HepG2 (cell line): ENCODE results near the gene PLEKHG4. TPM values are rescaled to one million over a fixed set of nuclear protein-coding genes. Genes with fewer than 3 reads are reported as not detected.

ENCODE experiments used
- CHCHD3 ChIP-seq: sonication (generic); formaldehyde crosslinking; IDR thresholded peaks from 2 replicates; pipeline ENCODE4 v1.8.0; 2022; ENCODE audit warnings: mild to moderate bottlenecking, missing genetic modification reagents, moderate library complexity
- DMAP1 ChIP-seq: IDR thresholded peaks from 2 replicates; pipeline ENCODE4 v1.6.1; 2016
- ERF ChIP-seq: IDR thresholded peaks from 2 replicates; pipeline ENCODE4 v1.6.1; 2018; ENCODE audit warnings: missing biosample characterization, missing genetic modification reagents
- ETV5 ChIP-seq: IDR thresholded peaks from 2 replicates; pipeline ENCODE4 v1.6.1; 2018; ENCODE audit warnings: missing biosample characterization, missing genetic modification reagents, inconsistent platforms, borderline replicate concordance
- FIP1L1 ChIP-seq: fragments of 200-400 bp; formaldehyde crosslinking; IDR thresholded peaks from 2 replicates; pipeline ENCODE4 v1.6.1; 2018; ENCODE audit warnings: low read depth, mild to moderate bottlenecking, low read length, moderate library complexity, borderline replicate concordance; ENCODE audit not compliant: insufficient read depth
- KMT2A ChIP-seq: sonication (generic); formaldehyde crosslinking; IDR thresholded peaks from 2 replicates; pipeline ENCODE4 v1.4.0; 2020; ENCODE audit warnings: missing genetic modification reagents
- ZFP62 ChIP-seq: sonication (generic); formaldehyde crosslinking; IDR thresholded peaks from 2 replicates; pipeline ENCODE4 v1.4.0; 2020; ENCODE audit warnings: missing genetic modification reagents
- ZNF296 ChIP-seq: sonication (generic); formaldehyde crosslinking; conservative IDR thresholded peaks from 2 replicates; pipeline ENCODE4 v1.5.0; 2020; ENCODE audit warnings: mild to moderate bottlenecking, missing genetic modification reagents
- ZNF329 ChIP-seq: sonication (generic); formaldehyde crosslinking; IDR thresholded peaks from 2 replicates; pipeline ENCODE4 v1.9.0; 2021; ENCODE audit warnings: low read depth, mild to moderate bottlenecking, missing genetic modification reagents
- polyA plus RNA-seq, 8 experiments: library from polyadenylated mRNA; depleted of rRNA in 3 of 8; stranded (reverse) in 7 of 8; unstranded in 1 of 8; fragments of >200 nt; fragmentation: Illumina TruSeq in 4 of 8; extraction: Trizol in 4 of 8; gene quantifications; 2 replicates each; pipeline versions ENCODE4 v1.2.1 to v1.2.3, GENCODE V29; 2011 to 2016; ENCODE audit warnings: low read depth in 4 of 8, missing spikeins in 1 of 8, mixed read lengths in 1 of 8; ENCODE audit not compliant: insufficient read depth in 1 of 8
- total RNA-seq, 5 experiments: library from RNA; depleted of rRNA; stranded (reverse); fragments of >200 nt; fragmentation: Illumina TruSeq; extraction: Trizol; gene quantifications; 2 replicates each; pipeline ENCODE4 v1.2.3, GENCODE V29; 2016; ENCODE audit warnings: low read depth in 1 of 5
- TF ChIP-seq, protein P1 (sequence below): sonication (generic); formaldehyde crosslinking; IDR thresholded peaks from 2 replicates; pipeline ENCODE4 v1.8.0; 2022; ENCODE audit warnings: missing genetic modification reagents, mild to moderate bottlenecking, inconsistent platforms, borderline replicate concordance
- TF ChIP-seq, protein P2 (sequence below): sonication (generic); formaldehyde crosslinking; IDR thresholded peaks from 2 replicates; pipeline ENCODE4 v1.4.0; 2020; ENCODE audit warnings: mild to moderate bottlenecking, missing genetic modification reagents
- TF ChIP-seq, protein P3 (sequence below): sonication (generic); formaldehyde crosslinking; IDR thresholded peaks from 2 replicates; pipeline ENCODE4 v1.5.0; 2020; ENCODE audit warnings: missing genetic modification reagents, mild to moderate bottlenecking, borderline replicate concordance
- TF ChIP-seq, protein P4 (sequence below): sonication (generic); formaldehyde crosslinking; conservative IDR thresholded peaks from 2 replicates; pipeline ENCODE4 v1.4.0; 2020; ENCODE audit warnings: missing genetic modification reagents
- TF ChIP-seq, protein P5 (sequence below): sonication (generic); formaldehyde crosslinking; IDR thresholded peaks from 2 replicates; pipeline ENCODE4 v1.9.0; 2022; ENCODE audit warnings: missing genetic modification reagents, mild to moderate bottlenecking, borderline replicate concordance

The PLEKHG4 gene
- total and polyA plus RNA-seq, 2 of the 13 experiments (the other 11 are each of a cell fraction or from before 2014, with no cell fraction given), result 7.1 to 13.6 TPM

DNA sequence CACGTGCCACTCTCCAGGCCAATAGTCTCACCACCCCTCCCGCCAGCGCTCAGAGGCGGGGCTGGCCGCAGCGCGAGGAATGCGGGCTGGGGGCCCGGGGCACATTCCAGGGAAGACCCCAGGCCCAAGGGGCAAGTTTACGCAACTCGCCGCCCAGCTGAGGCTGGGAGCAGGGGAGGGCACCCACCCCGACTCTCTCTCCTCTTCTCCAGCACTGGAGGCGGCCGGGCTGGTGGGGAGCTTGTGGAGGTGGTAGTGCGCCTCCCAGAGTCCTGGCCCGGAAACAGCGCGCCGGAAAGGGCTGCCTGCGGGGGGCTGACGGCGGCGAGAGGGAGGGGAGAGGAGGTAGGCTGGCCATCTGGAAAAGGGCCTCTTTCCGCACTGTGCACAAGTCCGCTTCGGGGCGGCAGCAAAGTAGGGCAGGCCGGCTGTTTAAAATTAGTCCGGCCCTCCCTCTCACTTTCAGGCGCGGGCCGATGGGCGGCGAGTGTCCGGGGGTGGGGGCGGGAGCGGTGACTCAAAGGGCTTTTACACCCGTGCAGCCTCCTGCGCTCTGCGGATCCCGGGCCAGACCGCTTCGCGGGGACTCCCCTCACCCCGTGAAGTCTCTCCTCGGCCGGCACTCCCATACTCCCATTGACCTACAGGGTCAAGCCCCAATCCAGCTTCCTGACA, 33.1 kb upstream of the PLEKHG4 start (continued):
- TF ChIP-seq ZNF329 (CRISPR knock-in tag), result 0 out of 2 replicates have a peak, but pooled peaks have one; percentile 2
- TF ChIP-seq ERF (CRISPR knock-in tag), result peak; percentile 94
- peak; percentile 36; the same call in 1 of the 2 replicates for TF ChIP-seq ZNF296 (CRISPR knock-in tag)
- TF ChIP-seq, protein P1, sequence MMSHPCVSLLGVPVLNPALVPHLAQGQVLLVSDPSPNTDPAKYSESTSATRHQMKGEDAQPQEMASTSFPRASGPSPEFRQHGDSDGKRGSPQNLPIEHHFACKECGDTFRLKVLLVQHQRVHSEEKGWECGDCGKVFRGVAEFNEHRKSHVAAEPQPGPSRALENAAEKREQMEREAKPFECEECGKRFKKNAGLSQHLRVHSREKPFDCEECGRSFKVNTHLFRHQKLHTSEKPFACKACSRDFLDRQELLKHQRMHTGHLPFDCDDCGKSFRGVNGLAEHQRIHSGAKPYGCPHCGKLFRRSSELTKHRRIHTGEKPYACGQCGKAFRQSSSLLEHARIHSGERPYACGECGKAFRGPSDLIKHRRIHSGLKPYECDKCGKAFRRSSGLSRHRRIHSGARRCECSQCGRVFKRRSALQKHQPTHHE (CRISPR knock-in tag), result peak; percentile 84; the same call in 1 of the 2 replicates
- no peak; the same call in 1 of the 2 replicates for TF ChIP-seq KMT2A
- TF ChIP-seq DMAP1, result peak; percentile 96
- TF ChIP-seq, protein P2, sequence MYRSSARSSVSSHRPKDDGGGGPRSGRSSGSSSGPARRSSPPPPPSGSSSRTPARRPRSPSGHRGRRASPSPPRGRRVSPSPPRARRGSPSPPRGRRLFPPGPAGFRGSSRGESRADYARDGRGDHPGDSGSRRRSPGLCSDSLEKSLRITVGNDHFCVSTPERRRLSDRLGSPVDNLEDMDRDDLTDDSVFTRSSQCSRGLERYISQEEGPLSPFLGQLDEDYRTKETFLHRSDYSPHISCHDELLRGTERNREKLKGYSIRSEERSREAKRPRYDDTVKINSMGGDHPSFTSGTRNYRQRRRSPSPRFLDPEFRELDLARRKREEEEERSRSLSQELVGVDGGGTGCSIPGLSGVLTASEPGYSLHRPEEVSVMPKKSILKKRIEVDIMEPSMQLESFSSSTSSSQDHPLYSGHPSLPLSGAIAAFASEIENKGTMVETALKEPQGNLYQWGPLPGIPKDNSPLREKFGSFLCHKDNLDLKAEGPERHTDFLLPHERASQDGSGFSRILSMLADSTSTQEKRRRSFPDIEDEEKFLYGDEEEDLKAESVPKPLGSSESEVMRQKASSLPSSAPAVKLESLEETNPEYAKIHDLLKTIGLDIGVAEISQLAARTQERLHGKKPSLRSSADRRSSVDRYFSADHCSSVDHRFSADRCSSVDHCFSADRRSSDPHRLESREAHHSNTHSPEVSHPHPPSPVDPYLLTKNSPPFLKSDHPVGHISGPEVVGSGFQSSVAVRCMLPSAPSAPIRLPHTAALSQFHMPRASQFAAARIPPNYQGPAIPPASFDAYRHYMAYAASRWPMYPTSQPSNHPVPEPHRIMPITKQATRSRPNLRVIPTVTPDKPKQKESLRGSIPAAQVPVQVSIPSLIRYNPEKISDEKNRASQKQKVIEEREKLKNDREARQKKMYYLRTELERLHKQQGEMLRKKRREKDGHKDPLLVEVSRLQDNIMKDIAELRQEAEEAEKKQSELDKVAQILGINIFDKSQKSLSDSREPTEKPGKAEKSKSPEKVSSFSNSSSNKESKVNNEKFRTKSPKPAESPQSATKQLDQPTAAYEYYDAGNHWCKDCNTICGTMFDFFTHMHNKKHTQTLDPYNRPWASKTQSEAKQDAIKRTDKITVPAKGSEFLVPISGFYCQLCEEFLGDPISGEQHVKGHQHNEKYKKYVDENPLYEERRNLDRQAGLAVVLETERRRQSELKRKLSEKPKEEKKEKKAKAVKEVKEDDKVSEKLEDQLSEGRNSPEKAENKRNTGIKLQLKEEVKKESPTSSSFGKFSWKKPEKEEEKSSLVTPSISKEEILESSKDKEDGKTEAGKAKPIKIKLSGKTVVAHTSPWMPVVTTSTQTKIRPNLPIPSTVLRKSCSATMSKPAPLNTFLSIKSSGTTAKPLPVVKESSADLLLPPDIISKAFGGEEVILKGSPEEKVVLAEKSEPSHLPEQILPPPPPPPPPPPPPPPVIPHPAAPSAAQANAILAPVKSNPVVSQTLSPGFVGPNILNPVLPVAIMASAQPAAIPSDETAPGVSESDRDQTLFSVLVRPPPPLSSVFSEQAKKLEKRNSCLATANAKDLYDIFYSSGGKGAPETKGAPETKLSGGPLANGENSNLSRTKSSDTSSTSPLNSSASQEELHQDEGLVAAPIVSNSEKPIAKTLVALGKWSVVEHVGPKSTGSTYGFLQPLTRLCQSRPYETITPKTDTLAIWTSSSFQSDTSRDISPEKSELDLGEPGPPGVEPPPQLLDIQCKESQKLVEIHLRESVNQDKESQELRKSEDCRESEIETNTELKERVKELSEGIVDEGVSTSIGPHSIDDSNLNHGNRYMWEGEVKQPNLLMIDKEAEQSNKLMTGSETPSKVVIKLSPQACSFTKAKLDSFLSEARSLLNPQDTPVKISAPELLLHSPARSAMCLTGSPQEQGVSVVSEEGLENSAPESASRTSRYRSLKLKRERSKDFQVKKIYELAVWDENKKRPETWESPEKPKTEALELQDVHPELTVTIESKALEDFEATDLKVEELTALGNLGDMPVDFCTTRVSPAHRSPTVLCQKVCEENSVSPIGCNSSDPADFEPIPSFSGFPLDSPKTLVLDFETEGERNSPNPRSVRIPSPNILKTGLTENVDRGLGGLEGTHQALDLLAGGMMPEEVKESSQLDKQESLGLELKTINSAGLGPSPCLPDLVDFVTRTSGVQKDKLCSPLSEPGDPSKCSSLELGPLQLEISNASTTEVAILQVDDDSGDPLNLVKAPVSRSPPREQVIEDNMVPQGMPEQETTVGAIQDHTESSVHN (CRISPR knock-in tag), result 0 out of 2 replicates have a peak, but pooled peaks have one; percentile 16
- TF ChIP-seq FIP1L1, result 0 out of 2 replicates have a peak, but pooled peaks have one; percentile 62
- TF ChIP-seq ETV5 (CRISPR knock-in tag), result peak; percentile 81
- TF ChIP-seq, protein P3, sequence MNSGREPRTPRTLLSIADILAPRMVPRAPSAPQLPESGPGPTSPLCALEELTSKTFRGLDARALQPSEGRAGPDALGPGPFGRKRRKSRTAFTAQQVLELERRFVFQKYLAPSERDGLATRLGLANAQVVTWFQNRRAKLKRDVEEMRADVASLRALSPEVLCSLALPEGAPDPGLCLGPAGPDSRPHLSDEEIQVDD, result no peak; the same call in 1 of the 2 replicates
- TF ChIP-seq, protein P4, sequence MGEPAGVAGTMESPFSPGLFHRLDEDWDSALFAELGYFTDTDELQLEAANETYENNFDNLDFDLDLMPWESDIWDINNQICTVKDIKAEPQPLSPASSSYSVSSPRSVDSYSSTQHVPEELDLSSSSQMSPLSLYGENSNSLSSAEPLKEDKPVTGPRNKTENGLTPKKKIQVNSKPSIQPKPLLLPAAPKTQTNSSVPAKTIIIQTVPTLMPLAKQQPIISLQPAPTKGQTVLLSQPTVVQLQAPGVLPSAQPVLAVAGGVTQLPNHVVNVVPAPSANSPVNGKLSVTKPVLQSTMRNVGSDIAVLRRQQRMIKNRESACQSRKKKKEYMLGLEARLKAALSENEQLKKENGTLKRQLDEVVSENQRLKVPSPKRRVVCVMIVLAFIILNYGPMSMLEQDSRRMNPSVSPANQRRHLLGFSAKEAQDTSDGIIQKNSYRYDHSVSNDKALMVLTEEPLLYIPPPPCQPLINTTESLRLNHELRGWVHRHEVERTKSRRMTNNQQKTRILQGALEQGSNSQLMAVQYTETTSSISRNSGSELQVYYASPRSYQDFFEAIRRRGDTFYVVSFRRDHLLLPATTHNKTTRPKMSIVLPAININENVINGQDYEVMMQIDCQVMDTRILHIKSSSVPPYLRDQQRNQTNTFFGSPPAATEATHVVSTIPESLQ, result peak; percentile 86; the same call in 1 of the 2 replicates
- TF ChIP-seq, protein P5, sequence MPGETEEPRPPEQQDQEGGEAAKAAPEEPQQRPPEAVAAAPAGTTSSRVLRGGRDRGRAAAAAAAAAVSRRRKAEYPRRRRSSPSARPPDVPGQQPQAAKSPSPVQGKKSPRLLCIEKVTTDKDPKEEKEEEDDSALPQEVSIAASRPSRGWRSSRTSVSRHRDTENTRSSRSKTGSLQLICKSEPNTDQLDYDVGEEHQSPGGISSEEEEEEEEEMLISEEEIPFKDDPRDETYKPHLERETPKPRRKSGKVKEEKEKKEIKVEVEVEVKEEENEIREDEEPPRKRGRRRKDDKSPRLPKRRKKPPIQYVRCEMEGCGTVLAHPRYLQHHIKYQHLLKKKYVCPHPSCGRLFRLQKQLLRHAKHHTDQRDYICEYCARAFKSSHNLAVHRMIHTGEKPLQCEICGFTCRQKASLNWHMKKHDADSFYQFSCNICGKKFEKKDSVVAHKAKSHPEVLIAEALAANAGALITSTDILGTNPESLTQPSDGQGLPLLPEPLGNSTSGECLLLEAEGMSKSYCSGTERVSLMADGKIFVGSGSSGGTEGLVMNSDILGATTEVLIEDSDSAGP (CRISPR knock-in tag), result peak; percentile 94
- no peak for TF ChIP-seq ZFP62 (CRISPR knock-in tag)
- peak; percentile 81; the same call in 1 of the 2 replicates for TF ChIP-seq CHCHD3 (CRISPR knock-in tag)
